Ishikawa (cell line): ENCODE results near the gene NXT1.

Experiments used
- ZBTB7A ChIP-seq: IDR thresholded peaks from 2 replicates; pipeline ENCODE4 v1.6.1; 2012; ENCODE audit warnings: low read depth
- TF ChIP-seq, protein P1 (sequence below): IDR thresholded peaks from 2 replicates; pipeline ENCODE4 v1.6.1; 2012; ENCODE audit warnings: low read depth, mild to moderate bottlenecking

DNA sequence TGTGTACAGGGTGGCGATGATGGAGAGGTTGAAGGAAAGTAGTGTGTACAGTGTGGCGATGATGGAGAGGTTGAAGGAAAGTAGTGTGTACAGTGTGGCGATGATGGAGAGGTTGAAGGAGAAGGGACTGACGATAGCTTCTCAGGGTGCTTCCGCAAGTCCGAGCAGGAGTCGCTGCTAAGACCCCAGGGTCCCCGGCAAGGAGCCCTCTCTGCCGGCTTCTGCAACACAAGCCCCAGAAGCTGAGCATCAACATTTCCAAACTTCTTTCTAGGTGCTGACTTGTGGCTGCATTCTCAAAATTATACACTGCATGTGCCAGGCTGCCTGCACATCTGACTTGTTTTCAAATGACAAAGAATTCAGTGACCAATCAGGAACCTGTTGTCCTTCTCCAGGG, 47.8 kb upstream of the NXT1 start:
- TF ChIP-seq ZBTB7A = no peak
- TF ChIP-seq, protein P1, sequence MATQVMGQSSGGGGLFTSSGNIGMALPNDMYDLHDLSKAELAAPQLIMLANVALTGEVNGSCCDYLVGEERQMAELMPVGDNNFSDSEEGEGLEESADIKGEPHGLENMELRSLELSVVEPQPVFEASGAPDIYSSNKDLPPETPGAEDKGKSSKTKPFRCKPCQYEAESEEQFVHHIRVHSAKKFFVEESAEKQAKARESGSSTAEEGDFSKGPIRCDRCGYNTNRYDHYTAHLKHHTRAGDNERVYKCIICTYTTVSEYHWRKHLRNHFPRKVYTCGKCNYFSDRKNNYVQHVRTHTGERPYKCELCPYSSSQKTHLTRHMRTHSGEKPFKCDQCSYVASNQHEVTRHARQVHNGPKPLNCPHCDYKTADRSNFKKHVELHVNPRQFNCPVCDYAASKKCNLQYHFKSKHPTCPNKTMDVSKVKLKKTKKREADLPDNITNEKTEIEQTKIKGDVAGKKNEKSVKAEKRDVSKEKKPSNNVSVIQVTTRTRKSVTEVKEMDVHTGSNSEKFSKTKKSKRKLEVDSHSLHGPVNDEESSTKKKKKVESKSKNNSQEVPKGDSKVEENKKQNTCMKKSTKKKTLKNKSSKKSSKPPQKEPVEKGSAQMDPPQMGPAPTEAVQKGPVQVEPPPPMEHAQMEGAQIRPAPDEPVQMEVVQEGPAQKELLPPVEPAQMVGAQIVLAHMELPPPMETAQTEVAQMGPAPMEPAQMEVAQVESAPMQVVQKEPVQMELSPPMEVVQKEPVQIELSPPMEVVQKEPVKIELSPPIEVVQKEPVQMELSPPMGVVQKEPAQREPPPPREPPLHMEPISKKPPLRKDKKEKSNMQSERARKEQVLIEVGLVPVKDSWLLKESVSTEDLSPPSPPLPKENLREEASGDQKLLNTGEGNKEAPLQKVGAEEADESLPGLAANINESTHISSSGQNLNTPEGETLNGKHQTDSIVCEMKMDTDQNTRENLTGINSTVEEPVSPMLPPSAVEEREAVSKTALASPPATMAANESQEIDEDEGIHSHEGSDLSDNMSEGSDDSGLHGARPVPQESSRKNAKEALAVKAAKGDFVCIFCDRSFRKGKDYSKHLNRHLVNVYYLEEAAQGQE = no peak
